Measurements from ENCODE around the gene PPP2R2B.

PPP2R2B gene

DNA sequence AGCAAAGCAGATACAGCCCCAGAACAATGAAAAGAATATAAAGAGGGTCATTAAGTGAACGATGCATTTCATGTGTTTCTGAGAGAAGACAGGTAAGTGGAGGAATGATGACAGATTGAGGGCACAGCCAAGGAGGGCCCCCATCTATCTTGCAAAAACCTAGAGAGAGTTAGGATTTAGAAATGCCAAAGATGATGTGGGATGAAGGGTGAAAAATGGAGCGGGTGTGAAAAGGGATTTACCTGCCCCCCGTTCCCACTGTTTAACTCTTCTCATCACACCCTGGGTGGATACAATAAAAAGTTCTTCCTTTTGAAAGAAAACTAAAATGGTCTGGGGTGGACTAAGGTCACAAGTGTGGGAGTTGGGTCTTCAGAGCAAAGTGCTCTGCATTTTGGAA is 18.5 kb upstream of the PPP2R2B start:
- no peaks in the 10 kb centered on the region for H3K27me3 ChIP-seq (ENCODE audit: insufficient read depth, low read length)

DNA sequence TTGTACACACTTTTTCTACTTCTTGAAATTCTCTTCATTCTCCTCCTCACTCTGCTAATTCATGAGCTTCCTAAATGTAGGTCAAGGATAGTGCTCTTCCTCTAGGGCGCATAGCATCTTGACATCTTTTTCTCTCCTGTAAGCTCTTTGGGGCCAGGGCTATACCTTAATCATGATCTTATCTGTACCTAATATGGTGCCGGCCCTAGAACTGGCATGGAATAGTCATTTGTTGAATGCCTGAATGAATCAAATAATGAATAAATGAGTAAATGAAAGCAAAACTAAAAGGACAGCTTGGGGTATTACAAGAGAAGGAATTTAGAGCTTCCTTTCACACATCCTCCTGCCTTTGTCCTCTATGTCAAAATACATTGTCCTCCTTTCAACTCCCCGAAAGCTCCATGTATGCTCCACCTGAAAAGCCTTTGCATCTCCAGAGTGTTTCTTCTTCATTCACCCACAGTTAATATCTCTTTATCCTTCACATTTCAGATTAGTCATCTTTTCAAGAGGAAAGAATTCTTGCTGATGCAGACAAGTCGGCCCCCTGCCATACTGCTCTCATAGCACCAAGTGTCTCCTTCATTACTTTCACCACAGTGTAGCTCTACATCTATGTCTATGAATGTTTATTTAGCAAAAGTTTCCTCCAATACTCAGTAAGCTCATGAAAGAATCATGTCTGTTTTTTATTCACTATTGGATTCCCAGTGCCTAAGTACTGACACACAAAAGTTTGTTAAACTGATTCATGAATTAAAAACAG is 16.4 kb upstream of the PPP2R2B start:
- Histone ChIP-seq H3K9me3 (ENCODE audit: low read length) (no peaks in the 10 kb centered on the region), H3K4me1 (ENCODE audit: insufficient read depth, low read length) (peaks cover 42% of the 10 kb centered on the region), H3K27me3 (ENCODE audit: insufficient read depth, low read length) (no peaks in the 10 kb centered on the region), H3K4me3 (ENCODE audit: low read length) (no peak overlapping the region), H3K36me3 (ENCODE audit: insufficient read depth, low read length) (no peaks in the 10 kb centered on the region), H2AFZ (ENCODE audit: low read depth, low read length) (no peak overlapping the region)

More for the DNA sequence above, 18.5 kb upstream of the PPP2R2B start:
- H2AFZ ChIP-seq (ENCODE audit: low read depth, low read length): no peak overlapping the region
- H3K4me1 ChIP-seq (ENCODE audit: insufficient read depth, low read length): peaks cover 21% of the 10 kb centered on the region
- no peak overlapping the region for H3K4me3 ChIP-seq (ENCODE audit: low read length)
- no peaks in the 10 kb centered on the region for H3K36me3 ChIP-seq (ENCODE audit: insufficient read depth, low read length)
- no peaks in the 10 kb centered on the region for H3K9me3 ChIP-seq (ENCODE audit: low read length)

DNA sequence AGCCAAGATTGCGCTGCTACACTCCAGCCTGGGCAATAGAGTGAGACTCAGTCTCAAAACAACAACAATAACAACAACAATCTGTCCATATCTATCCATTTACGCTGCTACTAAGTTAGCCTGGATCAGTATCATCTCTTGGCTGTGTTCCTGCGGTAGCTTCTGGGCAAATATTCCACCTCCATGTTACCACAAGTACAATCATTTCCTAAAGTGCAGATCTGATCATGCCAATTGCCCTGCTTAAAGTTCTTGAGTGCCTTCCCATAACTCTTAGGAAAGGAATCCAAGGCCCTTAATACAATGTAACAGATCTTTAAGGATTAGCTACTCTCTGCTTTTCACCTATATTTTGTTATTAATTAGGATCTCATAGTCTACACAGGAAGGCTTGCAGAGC is 15.4 kb upstream of the PPP2R2B start:
- Histone ChIP-seq H3K36me3 (ENCODE audit: insufficient read depth, low read length) (no peaks in the 10 kb centered on the region), H3K4me3 (ENCODE audit: low read length) (no peak overlapping the region), H2AFZ (ENCODE audit: low read depth, low read length) (no peak overlapping the region), H3K4me1 (ENCODE audit: insufficient read depth, low read length) (peaks cover 51% of the 10 kb centered on the region), H3K9me3 (ENCODE audit: low read length) (no peaks in the 10 kb centered on the region), H3K27me3 (ENCODE audit: insufficient read depth, low read length) (no peaks in the 10 kb centered on the region)

DNA sequence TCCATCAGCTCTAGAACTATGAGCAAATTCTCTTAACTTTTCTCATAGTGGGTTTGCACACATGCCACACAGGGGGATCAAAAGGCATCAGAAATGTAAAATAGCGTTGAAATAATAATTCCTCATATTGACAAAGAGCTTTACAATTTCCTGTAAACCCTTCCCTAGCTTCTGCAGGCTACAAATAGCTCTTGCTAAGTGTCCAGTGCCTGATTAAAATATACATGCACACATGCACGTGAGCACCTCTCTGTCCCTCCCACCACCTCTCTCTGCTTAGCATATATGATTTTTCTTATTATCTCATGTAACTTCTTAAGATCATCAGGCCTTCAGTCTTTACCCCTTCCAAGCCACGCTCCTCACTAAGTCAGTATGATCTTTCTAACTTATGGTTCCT is 13.7 kb upstream of the PPP2R2B start:
- Histone ChIP-seq H3K4me1 (ENCODE audit: insufficient read depth, low read length) (peaks cover 69% of the 10 kb centered on the region), H2AFZ (ENCODE audit: low read depth, low read length) (no peak overlapping the region), H3K36me3 (ENCODE audit: insufficient read depth, low read length) (no peaks in the 10 kb centered on the region), H3K27me3 (ENCODE audit: insufficient read depth, low read length) (no peaks in the 10 kb centered on the region), H3K9me3 (ENCODE audit: low read length) (no peaks in the 10 kb centered on the region), H3K4me3 (ENCODE audit: low read length) (no peak overlapping the region)

DNA sequence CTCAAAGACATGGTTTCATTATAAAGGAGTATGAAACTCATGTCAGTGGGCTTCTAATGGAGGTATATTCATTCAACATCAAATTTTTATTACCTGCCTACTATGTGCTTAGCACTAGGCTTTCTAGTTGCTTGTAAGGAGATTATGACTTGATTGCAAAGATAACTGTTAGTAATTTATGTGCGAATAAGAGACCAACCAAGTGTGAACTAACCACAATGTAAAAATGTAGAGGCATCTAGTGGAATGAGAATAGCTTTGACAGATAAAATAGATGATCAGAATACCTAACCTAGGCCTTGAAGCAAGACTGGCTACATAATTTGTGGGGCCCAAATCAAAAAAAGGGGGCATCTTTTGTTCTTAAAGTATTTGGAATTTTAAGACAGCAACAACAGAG is 13.0 kb upstream of the PPP2R2B start:
- no peak overlapping the region for H3K4me3 ChIP-seq (ENCODE audit: low read length)
- H2AFZ ChIP-seq (ENCODE audit: low read depth, low read length): no peak overlapping the region
- H3K36me3 ChIP-seq (ENCODE audit: insufficient read depth, low read length): no peaks in the 10 kb centered on the region
- peaks cover 71% of the 10 kb centered on the region for H3K4me1 ChIP-seq (ENCODE audit: insufficient read depth, low read length)
- no peaks in the 10 kb centered on the region for H3K9me3 ChIP-seq (ENCODE audit: low read length)
- H3K27me3 ChIP-seq (ENCODE audit: insufficient read depth, low read length): no peaks in the 10 kb centered on the region

DNA sequence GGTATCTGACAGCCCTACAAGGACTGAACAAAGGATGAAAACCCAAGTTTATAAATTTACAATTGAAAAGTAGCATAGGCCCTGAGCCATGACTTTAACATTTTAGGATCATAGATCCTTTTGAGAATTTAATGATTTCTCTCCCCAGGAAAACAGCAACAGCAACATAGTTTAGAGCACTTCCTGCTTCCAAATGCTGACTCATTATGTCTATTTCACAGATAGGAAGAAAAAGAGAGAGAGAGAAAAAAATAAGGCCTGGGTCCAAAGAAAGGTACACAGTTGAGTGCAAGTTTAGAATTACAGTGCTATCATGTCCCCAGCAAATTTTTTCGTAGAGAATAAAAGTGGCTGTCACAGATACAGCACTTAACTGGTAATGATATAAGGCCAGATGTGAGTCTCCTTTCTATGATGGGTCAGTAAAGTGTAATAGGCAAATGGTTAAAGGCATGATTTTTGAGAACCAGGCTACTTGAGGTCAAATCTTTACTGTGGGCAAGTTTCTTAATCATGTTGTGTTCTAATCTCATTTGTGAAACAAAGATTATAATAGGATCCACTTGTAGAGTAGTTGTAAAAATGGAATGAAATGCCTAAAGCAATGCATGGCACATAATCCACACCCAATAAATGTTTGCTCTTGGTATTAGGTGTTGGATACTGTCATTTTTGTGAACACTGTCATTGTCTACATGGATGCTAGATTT is 12.3 kb upstream of the PPP2R2B start:
- Histone ChIP-seq H2AFZ (ENCODE audit: low read depth, low read length) (no peak overlapping the region), H3K36me3 (ENCODE audit: insufficient read depth, low read length) (no peaks in the 10 kb centered on the region), H3K9me3 (ENCODE audit: low read length) (no peaks in the 10 kb centered on the region), H3K4me1 (ENCODE audit: insufficient read depth, low read length) (peaks cover 73% of the 10 kb centered on the region), H3K4me3 (ENCODE audit: low read length) (no peak overlapping the region), H3K27me3 (ENCODE audit: insufficient read depth, low read length) (no peaks in the 10 kb centered on the region)

DNA sequence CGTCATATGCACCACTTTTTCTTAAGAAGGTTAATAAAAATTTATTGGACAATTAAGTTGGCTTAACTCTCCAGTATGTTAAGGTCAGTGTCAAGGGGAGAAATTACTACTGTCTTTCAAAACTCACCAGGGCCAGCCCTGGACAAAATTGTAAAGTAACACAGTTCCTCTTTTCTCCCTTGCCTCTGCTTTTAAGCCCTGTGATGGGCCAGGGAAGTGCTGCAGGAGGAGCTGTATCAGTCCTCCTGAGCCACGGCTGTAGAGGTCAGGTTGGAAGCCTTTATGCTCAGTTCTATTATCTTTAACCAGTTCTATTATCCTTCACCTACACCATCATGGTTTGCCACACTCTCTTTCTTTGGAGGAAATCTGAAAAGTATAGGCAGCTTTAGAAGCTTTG is 11.5 kb upstream of the PPP2R2B start:
- peaks cover 68% of the 10 kb centered on the region for H3K4me1 ChIP-seq (ENCODE audit: insufficient read depth, low read length)
- no peak overlapping the region for H2AFZ ChIP-seq (ENCODE audit: low read depth, low read length)
- no peaks in the 10 kb centered on the region for H3K9me3 ChIP-seq (ENCODE audit: low read length)
- no peaks in the 10 kb centered on the region for H3K27me3 ChIP-seq (ENCODE audit: insufficient read depth, low read length)
- no peak overlapping the region for H3K4me3 ChIP-seq (ENCODE audit: low read length)
- H3K36me3 ChIP-seq (ENCODE audit: insufficient read depth, low read length): no peaks in the 10 kb centered on the region

DNA sequence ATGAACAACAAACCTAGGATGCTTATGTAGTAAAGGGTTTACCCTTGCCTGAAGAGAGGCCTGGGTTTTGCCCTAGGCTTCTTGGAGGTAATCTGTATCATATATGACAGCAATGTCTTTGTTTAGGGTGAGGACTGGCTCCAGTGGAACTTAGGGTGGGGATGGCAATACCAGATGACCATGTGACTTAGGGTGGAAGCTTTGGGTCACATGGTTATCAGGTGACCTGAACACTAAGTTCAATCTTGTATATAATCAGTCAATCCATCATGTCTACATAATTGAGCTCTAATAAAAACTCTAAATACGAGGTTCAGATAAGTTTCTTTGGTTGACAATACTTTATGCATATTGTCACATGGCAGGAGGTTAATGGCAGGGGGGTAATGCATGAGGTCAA is 10.6 kb upstream of the PPP2R2B start:
- no peak overlapping the region for H2AFZ ChIP-seq (ENCODE audit: low read depth, low read length)
- H3K4me3 ChIP-seq (ENCODE audit: low read length): no peak overlapping the region
- no peaks in the 10 kb centered on the region for H3K9me3 ChIP-seq (ENCODE audit: low read length)
- peaks cover 62% of the 10 kb centered on the region for H3K4me1 ChIP-seq (ENCODE audit: insufficient read depth, low read length)
- no peaks in the 10 kb centered on the region for H3K27me3 ChIP-seq (ENCODE audit: insufficient read depth, low read length)
- no peaks in the 10 kb centered on the region for H3K36me3 ChIP-seq (ENCODE audit: insufficient read depth, low read length)

DNA sequence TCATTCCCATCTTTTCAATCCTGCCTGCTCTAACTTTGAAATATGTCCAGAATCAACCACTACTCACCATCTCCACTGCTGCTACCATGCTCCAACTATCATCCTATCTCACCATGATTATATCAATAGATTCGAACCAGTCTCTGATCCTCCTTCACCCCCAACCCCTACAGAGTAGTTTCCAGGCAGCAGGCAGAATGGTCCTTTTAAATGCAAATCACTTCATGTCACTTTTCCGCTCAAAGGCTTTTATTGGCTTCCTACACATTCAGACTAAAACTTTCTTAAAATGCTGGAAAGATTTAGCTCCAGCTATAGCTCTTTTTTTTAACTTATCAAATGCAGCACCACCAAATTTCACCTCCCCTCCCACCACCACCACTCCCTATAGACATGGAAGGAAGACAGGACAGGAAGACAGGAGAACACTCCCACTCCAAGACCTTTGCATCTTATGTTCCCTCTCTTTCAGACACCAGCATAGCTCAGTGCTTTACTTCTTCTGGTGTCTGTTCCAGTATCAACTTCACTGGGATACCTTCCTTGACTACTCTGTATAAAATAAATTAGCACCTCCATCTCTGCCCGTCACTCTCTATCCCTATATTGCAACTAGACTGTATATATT is 9.9 kb upstream of the PPP2R2B start:
- no peak overlapping the region for H2AFZ ChIP-seq (ENCODE audit: low read depth, low read length)
- H3K4me1 ChIP-seq (ENCODE audit: insufficient read depth, low read length): peaks cover 62% of the 10 kb centered on the region

DNA sequence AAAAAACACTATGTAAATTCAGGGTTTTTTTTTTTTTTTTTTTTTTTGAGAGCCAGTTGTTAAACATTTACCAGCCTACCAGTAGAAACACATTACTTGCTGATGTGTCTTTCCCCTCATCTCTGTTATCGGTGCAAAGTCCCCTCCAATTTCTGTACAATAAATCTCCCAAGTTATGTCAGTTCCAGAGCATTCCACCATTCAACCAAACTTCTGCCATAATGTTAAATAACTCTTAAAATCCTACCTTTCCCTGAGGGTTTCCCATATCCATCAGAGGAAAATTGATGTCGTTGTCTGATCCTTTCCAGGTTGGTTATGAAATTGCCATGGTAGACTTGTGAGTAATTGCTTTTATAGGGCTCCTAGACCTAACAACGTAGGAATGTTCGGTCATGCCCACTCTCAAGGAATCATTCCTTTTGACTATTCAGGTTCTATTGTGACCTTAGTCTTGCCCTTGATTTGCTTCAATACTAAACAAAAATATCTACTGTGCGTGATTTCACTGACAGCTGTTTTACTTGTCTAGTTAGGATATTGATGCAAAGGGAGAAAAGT is 5.6 kb upstream of the PPP2R2B start:
- Histone ChIP-seq H3K4me1 (ENCODE audit: insufficient read depth, low read length) (peaks cover 26% of the 10 kb centered on the region), H3K27me3 (ENCODE audit: insufficient read depth, low read length) (no peaks in the 10 kb centered on the region), H3K36me3 (ENCODE audit: insufficient read depth, low read length) (no peaks in the 10 kb centered on the region), H2AFZ (ENCODE audit: low read depth, low read length) (no peak overlapping the region), H3K4me3 (ENCODE audit: low read length) (no peak overlapping the region), H3K9me3 (ENCODE audit: low read length) (no peaks in the 10 kb centered on the region)

More for the DNA sequence above, 9.9 kb upstream of the PPP2R2B start:
- Histone ChIP-seq H3K36me3 (ENCODE audit: insufficient read depth, low read length) (no peaks in the 10 kb centered on the region), H3K9me3 (ENCODE audit: low read length) (no peaks in the 10 kb centered on the region), H3K27me3 (ENCODE audit: insufficient read depth, low read length) (no peaks in the 10 kb centered on the region), H3K4me3 (ENCODE audit: low read length) (peak overlapping the region; percentile 20)

DNA sequence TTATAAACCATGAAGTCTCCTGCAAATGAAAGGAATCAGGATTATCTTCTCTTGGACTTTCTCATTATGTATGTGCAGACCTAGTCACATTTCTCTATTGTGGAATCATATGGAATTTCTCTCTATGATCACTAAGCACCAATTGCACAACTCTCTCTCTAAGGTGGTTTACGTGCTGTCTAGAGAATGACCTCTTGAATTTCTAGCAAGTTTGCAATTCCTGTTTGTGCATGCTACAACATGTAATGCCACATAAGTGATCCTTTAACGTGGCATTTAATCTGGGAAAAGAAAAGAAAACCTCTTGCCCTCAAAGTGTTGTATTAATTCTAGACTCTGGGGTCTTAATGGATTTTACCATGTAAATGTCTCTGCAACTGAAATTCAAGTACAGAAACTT is 5.0 kb upstream of the PPP2R2B start:
- H3K9me3 ChIP-seq (ENCODE audit: low read length): no peaks in the 10 kb centered on the region
- no peak overlapping the region for H2AFZ ChIP-seq (ENCODE audit: low read depth, low read length)
- H3K27me3 ChIP-seq (ENCODE audit: insufficient read depth, low read length): no peaks in the 10 kb centered on the region
- H3K4me1 ChIP-seq (ENCODE audit: insufficient read depth, low read length): peaks cover 24% of the 10 kb centered on the region
- no peaks in the 10 kb centered on the region for H3K36me3 ChIP-seq (ENCODE audit: insufficient read depth, low read length)
- H3K4me3 ChIP-seq (ENCODE audit: low read length): no peak overlapping the region

DNA sequence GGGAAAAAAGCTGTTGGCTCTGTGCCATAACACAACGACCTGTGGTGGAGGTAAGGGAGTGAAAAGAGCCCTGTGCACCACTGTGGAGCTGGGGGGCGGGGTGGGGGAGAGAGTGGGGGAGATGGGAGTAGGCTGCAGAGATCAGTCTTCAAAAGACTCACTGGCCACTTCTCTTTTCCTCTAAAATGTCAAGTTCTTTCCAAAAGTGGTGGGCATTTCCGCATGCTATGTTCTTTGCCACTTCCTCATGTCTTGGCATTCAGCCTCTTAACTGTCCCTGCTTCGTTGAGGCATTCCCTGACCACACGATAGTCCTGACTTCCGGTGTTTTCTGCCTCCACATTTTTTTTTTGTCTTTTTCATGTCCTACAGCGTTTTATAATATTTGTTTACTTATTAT is 2.4 kb upstream of the PPP2R2B start:
- H3K36me3 ChIP-seq (ENCODE audit: insufficient read depth, low read length): no peaks in the 10 kb centered on the region
- H3K4me1 ChIP-seq (ENCODE audit: insufficient read depth, low read length): peaks cover 19% of the 10 kb centered on the region
- H3K9me3 ChIP-seq (ENCODE audit: low read length): no peaks in the 10 kb centered on the region
- no peak overlapping the region for H3K4me3 ChIP-seq (ENCODE audit: low read length)
- no peaks in the 10 kb centered on the region for H3K27me3 ChIP-seq (ENCODE audit: insufficient read depth, low read length)
- no peak overlapping the region for H2AFZ ChIP-seq (ENCODE audit: low read depth, low read length)

Data from neuron (in vitro differentiated cells).